HG03139 (cell line): ENCODE results near the gene MYDGF.

ENCODE experiments used
- ATAC-seq: cut with Tn5 transposase; IDR thresholded peaks from one replicate; pipeline ENCODE4 v1.9.1; 2021; ENCODE audit not compliant: unreplicated experiment

Gene MYDGF

DNA sequence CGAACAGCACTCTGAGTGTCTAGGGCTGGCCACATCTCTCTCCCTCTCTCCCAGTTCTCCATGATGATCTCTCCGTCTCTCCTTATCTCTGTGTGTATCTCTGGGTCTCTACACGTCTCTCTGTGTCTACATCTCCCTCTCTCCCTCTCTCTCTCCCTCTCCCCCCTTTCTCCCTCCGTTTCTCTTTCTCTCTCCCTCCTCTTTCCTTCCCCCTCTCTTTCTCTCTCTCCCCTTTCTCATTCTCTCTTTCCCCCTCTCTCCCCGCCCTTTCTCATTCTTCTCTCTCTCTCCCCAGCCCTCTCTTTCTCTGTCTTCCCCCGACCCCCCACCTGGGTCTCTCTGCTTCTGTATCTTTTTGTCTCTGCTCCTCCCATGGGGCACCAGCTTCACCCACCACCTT, 52.1 kb downstream of the MYDGF start:
- no peak for ATAC-seq

DNA sequence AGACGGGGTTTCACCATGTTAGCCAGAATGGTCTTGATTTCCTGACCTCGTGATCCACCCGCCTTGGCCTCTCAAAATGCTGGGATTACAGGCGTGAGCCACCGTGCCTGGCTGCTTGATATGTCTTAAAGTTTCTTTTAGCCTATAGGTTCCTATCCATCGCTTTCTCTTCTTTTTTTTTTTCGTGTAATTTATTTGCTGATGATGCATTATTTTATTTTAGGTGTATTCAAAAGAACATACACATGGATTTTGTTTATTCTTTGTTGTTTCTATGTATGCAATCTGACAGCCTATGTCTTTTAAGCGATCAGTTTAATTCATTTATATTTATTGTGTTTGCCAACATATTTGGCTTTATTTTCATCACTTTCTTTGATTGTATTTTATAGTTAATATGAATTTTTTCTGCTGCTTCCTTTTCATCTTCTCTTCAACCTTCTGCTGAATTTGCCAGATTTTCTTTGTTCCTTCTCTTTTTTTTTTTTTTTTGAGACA, 56.8 kb downstream of the MYDGF start:
- ATAC-seq: no peak

DNA sequence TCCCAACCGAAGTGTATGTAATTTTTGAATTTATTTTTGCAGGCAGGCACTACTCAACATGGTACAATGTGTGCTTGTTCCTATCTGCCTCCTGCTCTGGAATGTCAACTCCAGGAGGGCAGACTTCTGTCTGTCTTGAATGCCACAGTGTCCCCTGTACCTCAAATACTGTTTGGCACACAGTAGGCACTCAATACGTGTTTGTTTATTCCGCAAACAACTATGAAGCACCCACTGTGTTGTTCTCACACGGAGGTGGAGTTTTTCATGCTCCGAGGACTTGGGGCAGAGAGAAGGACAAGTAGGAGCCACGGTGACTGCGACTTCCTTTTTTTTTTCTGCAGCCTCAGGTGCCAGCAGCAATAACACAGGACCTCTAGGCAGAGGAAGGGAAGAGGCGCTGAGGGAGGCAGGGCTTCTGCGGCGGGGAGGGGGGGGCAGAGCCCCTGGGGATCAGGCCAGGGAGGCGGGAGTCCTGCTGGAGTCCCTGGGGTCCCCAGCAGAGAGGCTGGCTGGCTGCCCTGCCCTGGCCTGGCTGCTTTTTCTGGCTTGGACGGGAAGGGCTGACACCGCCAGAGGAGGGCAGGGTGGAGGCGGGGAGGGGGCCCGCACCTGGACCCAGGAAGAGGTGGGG, 60.1 kb downstream of the MYDGF start:
- no peak for ATAC-seq
